ENCODE results near the gene KRTCAP2. TPM values are rescaled to one million over a fixed set of nuclear protein-coding genes. Genes with fewer than 3 reads are reported as not detected.
"Not testable (repeated sequence)": the region's sequence is repeated elsewhere in the genome, so short reads cannot be mapped to it uniquely, and the experiment has no call there.

The KRTCAP2 gene
- total RNA-seq, 4 donors from 2014 or later: 80.8 to 144 (median 92.3) TPM

GRCh38 chr1:155158991-155159390 is 14.1 kb downstream of the KRTCAP2 start:
- TF ChIP-seq EP300 (IDR thresholded peaks at IDR 0.05) (no peak), CTCF (IDR thresholded peaks at IDR 0.05) (no peak), POLR2A (IDR thresholded peaks at IDR 0.05) (no peak), POLR2AphosphoS5 (IDR thresholded peaks at IDR 0.05) (no peak)
- Histone ChIP-seq H3K9me3 (no peaks in the 10 kb centered on the region), H3K4me3 (no peak overlapping the region), H3K27ac (no peak overlapping the region), H3K27me3 (no peaks in the 10 kb centered on the region), H3K36me3 (no peaks in the 10 kb centered on the region), H3K4me1 (no peaks in the 10 kb centered on the region)
- WGBS, 2 donors (ENCODE audit: low coverage in 1 of 2): 86 to 88% methylated on average over 1 of the region's 1 CpG
- ATAC-seq: no peak

GRCh38 chr1:155155996-155156643 is 17.0 kb downstream of the KRTCAP2 start:
- not testable (repeated sequence) for H3K4me3 ChIP-seq, H3K36me3 ChIP-seq, H3K27me3 ChIP-seq, ATAC-seq, H3K27ac ChIP-seq, H3K4me1 ChIP-seq, H3K9me3 ChIP-seq
- 68 to 71% methylated on average over 3 of the region's 3 CpGs for WGBS, 2 donors (ENCODE audit: low coverage in 1 of 2)

- ATAC-seq: no peak
- Histone ChIP-seq H3K9me3 (no peaks in the 10 kb centered on the region), H3K36me3 (no peaks in the 10 kb centered on the region), H3K4me3 (no peak overlapping the region), H3K4me1 (peaks cover 0 to 3% (median 2%) of the 10 kb centered on the region in 3 donors), H3K27ac (no peak overlapping the region), H3K27me3 (peaks cover 29% of the 10 kb centered on the region)
- TF ChIP-seq POLR2AphosphoS5 (IDR thresholded peaks at IDR 0.05) (no peak), POLR2A (IDR thresholded peaks at IDR 0.05) (no peak), CTCF (IDR thresholded peaks at IDR 0.05) (no peak), EP300 (IDR thresholded peaks at IDR 0.05) (no peak)
- WGBS, 2 donors (ENCODE audit: low coverage in 1 of 2): 82% methylated on average over 3 of the region's 3 CpGs; no CpG with 5 or more reads in 1 of the 2 donors
Observed at GRCh38 chr1:155145491-155145890, 27.6 kb downstream of the KRTCAP2 start.

GRCh38 chr1:155141749-155142148 is 31.4 kb downstream of the KRTCAP2 start:
- H3K27me3 ChIP-seq: peaks cover 19% of the 10 kb centered on the region
- ATAC-seq: no peak
- TF ChIP-seq POLR2A (IDR thresholded peaks at IDR 0.05) (no peak), CTCF (IDR thresholded peaks at IDR 0.05) (no peak), POLR2AphosphoS5 (IDR thresholded peaks at IDR 0.05) (no peak), EP300 (IDR thresholded peaks at IDR 0.05) (no peak)
- peaks cover 0 to 13% of the 10 kb centered on the region in 2 donors for H3K36me3 ChIP-seq
- no peaks in the 10 kb centered on the region for H3K9me3 ChIP-seq
- H3K27ac ChIP-seq: no peak overlapping the region
- H3K4me3 ChIP-seq: no peak overlapping the region
- 79 to 80% methylated on average over 5 to 7 of the region's 7 CpGs for WGBS, 2 donors (ENCODE audit: low coverage in 1 of 2)
- H3K4me1 ChIP-seq: peaks cover 0 to 38% (median 16%) of the 10 kb centered on the region in 3 donors

GRCh38 chr1:155140630-155140953 is 32.5 kb downstream of the KRTCAP2 start:
- H3K36me3 ChIP-seq: peaks cover 0 to 13% of the 10 kb centered on the region in 2 donors
- H3K9me3 ChIP-seq: no peaks in the 10 kb centered on the region
- TF ChIP-seq POLR2A (IDR thresholded peaks at IDR 0.05): no peak
- TF ChIP-seq POLR2AphosphoS5 (IDR thresholded peaks at IDR 0.05): no peak
- TF ChIP-seq EP300 (IDR thresholded peaks at IDR 0.05): no peak
- TF ChIP-seq CTCF (IDR thresholded peaks at IDR 0.05): no peak
- H3K27me3 ChIP-seq: peaks cover 15% of the 10 kb centered on the region
- ATAC-seq: no peak
- peak overlapping the region in 3 of 4 donors; percentile 90 to 96 (median 91) for H3K27ac ChIP-seq
- H3K4me1 ChIP-seq: peaks cover 0 to 46% (median 18%) of the 10 kb centered on the region in 3 donors
- WGBS, 2 donors (ENCODE audit: low coverage in 1 of 2): 4 to 12% methylated on average over 4 to 7 of the region's 11 CpGs
- H3K4me3 ChIP-seq: peak overlapping the region; percentile 60 to 84
